Osteoblast (primary cell): ENCODE measurements around the gene CD200. TPM values are rescaled to one million over a fixed set of nuclear protein-coding genes. Genes with fewer than 3 reads are reported as not detected.
"Not testable (repeated sequence)": the region's sequence is repeated elsewhere in the genome, so short reads cannot be mapped to it uniquely, and the experiment has no call there.

Experiments
- DNase-seq: peaks from one replicate; pipeline ENCODE4 v3.0.0; 2011; ENCODE audit warnings: low spot score, mixed read lengths; ENCODE audit not compliant: insufficient read length; ENCODE audit errors: missing footprints
- H2AFZ ChIP-seq: 2 replicates; pipeline ENCODE4 v1.6.0; 2011; ENCODE audit warnings: mild to moderate bottlenecking, low read length
- H3K27ac ChIP-seq: 2 replicates; pipeline ENCODE4 v1.5.1; 2011; ENCODE audit warnings: mild to moderate bottlenecking, low read depth, low read length, moderate library complexity
- H3K27me3 ChIP-seq: 2 replicates; pipeline ENCODE4 v1.6.0; 2012; ENCODE audit warnings: mild to moderate bottlenecking, control low read depth, inconsistent platforms, low read length, moderate library complexity; ENCODE audit not compliant: insufficient read depth
- H3K36me3 ChIP-seq: 2 replicates; pipeline ENCODE4 v1.5.1; 2011; ENCODE audit warnings: mild to moderate bottlenecking, low read length, control low read depth, moderate library complexity; ENCODE audit not compliant: insufficient read depth
- H3K4me1 ChIP-seq: 2 replicates; pipeline ENCODE4 v1.5.1; 2011; ENCODE audit warnings: mild to moderate bottlenecking, low read length, control low read depth, moderate library complexity; ENCODE audit not compliant: insufficient read depth
- H3K4me2 ChIP-seq: 2 replicates; pipeline ENCODE4 v1.6.0; 2011; ENCODE audit warnings: mild to moderate bottlenecking, low read length; ENCODE audit not compliant: insufficient read depth
- H3K4me3 ChIP-seq: fragments of 200-600 bp; sonication (generic); 3 replicates; pipeline ENCODE4 v1.5.1; 2012; ENCODE audit warnings: mild to moderate bottlenecking, low read length, inconsistent platforms; ENCODE audit not compliant: insufficient read depth
- H3K79me2 ChIP-seq: 2 replicates; pipeline ENCODE4 v1.6.0; 2012; ENCODE audit warnings: mild to moderate bottlenecking, low read length, control low read depth, inconsistent platforms; ENCODE audit not compliant: insufficient read depth
- H3K9me3 ChIP-seq: 2 replicates; pipeline ENCODE4 v1.5.1; 2011; ENCODE audit warnings: low read depth, low read length, control low read depth
- H4K20me1 ChIP-seq: 2 replicates; pipeline ENCODE4 v1.6.0; 2012; ENCODE audit warnings: mild to moderate bottlenecking, low read length, control low read depth; ENCODE audit not compliant: insufficient read depth
- total RNA-seq: library from RNA; depleted of rRNA; stranded (reverse); fragments of >200 nt; gene quantifications from 2 replicates; pipeline ENCODE4 v1.2.3, GENCODE V29; 2012
- TF ChIP-seq, protein P1 (sequence below): IDR thresholded peaks from 2 replicates; pipeline ENCODE4 v1.5.1; 2011; ENCODE audit warnings: mild to moderate bottlenecking, low read depth, low read length, moderate library complexity; ENCODE audit errors: extremely low read depth

The CD200 gene
- total RNA-seq, 1 donor, result 3.3 TPM

DNA sequence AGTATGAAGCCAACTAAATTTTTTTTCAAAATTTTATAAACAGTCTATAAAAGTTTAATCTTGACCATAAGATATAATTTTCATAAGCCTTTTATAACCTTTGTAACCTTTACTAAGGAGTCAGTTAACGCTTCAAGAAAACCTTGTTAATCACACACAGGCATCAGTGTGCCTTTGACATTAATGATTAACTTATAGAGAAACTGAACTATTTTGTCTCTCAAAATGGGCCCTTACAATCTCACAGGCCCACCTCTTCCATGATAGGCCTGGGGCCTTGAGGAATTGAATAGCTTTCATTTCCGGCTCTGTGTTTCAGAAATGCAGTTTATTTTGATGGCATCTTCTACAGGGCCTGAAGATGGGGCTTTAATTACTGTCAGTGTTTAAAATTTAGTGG, 70.1 kb downstream of the CD200 start:
- Histone ChIP-seq H3K79me2 (no peaks in the 10 kb centered on the region), H3K4me3 (no peak overlapping the region), H4K20me1 (no peaks in the 10 kb centered on the region), H3K27ac (no peak overlapping the region), H2AFZ (no peak overlapping the region), H3K9me3 (no peaks in the 10 kb centered on the region), H3K36me3 (no peaks in the 10 kb centered on the region), H3K27me3 (no peaks in the 10 kb centered on the region), H3K4me2 (no peak overlapping the region), H3K4me1 (no peaks in the 10 kb centered on the region)
- TF ChIP-seq, protein P1, sequence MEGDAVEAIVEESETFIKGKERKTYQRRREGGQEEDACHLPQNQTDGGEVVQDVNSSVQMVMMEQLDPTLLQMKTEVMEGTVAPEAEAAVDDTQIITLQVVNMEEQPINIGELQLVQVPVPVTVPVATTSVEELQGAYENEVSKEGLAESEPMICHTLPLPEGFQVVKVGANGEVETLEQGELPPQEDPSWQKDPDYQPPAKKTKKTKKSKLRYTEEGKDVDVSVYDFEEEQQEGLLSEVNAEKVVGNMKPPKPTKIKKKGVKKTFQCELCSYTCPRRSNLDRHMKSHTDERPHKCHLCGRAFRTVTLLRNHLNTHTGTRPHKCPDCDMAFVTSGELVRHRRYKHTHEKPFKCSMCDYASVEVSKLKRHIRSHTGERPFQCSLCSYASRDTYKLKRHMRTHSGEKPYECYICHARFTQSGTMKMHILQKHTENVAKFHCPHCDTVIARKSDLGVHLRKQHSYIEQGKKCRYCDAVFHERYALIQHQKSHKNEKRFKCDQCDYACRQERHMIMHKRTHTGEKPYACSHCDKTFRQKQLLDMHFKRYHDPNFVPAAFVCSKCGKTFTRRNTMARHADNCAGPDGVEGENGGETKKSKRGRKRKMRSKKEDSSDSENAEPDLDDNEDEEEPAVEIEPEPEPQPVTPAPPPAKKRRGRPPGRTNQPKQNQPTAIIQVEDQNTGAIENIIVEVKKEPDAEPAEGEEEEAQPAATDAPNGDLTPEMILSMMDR, result no peak
- DNase-seq, result no peak

DNA sequence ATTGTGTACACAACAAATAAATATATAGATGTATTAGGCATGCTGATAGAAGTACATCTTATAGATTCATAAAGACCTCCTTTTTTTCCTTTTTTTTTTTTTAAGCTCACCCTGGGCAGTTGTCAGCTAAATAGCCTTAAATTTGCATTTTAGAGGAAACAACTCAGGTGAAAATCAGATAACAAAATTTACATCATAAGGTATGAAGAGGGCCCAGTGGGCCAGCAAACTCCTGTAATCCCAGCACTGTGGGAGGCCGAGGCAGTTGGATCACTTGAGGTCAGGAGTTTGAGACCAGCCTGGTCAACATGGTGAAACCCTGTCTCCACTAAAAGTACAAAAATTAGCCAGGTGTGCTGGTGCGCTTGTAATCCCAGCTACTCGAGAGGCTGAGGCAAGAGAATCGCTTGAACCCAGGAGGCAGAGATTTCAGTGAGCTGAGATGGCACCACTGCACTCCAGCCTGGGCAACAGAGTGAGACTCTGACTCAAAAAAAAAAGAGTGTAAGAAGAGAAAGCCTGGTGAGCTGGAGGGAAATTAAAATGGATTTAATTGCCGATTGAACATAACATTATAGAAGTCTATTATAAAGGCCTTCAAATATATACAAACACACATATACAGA, 72.1 kb downstream of the CD200 start:
- H3K36me3 ChIP-seq, H3K79me2 ChIP-seq, DNase-seq, H2AFZ ChIP-seq, H3K4me2 ChIP-seq, H3K27me3 ChIP-seq, H4K20me1 ChIP-seq, H3K4me3 ChIP-seq, H3K4me1 ChIP-seq, H3K27ac ChIP-seq, H3K9me3 ChIP-seq: not testable (repeated sequence)

DNA sequence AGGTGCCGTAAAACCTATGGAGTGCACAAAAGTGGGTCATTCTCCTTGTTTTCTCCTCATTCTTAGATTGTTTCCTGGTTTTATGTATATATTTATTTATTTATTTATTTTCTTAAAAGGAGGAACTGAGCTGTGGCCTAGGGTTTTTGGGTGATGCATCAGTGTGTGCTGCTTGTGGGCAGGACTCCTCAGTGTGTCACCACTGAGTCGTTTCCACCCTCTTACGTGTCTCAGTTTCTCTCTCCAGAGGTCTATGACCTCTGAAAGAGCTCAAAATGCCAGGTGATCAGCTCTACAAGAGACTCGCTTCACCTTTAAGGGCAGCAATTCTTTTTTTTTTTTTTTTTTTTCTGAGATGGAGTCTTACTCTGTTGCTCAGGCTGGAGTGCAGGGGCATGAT, 72.9 kb downstream of the CD200 start:
- no peak overlapping the region for H2AFZ ChIP-seq
- no peaks in the 10 kb centered on the region for H3K36me3 ChIP-seq
- DNase-seq, result no peak
- no peaks in the 10 kb centered on the region for H3K4me1 ChIP-seq
- no peaks in the 10 kb centered on the region for H3K9me3 ChIP-seq
- no peak overlapping the region for H3K4me3 ChIP-seq
- TF ChIP-seq, protein P1, result no peak
- H4K20me1 ChIP-seq, result no peaks in the 10 kb centered on the region
- no peak overlapping the region for H3K27ac ChIP-seq
- no peak overlapping the region for H3K4me2 ChIP-seq
- H3K27me3 ChIP-seq, result no peaks in the 10 kb centered on the region
- no peaks in the 10 kb centered on the region for H3K79me2 ChIP-seq

DNA sequence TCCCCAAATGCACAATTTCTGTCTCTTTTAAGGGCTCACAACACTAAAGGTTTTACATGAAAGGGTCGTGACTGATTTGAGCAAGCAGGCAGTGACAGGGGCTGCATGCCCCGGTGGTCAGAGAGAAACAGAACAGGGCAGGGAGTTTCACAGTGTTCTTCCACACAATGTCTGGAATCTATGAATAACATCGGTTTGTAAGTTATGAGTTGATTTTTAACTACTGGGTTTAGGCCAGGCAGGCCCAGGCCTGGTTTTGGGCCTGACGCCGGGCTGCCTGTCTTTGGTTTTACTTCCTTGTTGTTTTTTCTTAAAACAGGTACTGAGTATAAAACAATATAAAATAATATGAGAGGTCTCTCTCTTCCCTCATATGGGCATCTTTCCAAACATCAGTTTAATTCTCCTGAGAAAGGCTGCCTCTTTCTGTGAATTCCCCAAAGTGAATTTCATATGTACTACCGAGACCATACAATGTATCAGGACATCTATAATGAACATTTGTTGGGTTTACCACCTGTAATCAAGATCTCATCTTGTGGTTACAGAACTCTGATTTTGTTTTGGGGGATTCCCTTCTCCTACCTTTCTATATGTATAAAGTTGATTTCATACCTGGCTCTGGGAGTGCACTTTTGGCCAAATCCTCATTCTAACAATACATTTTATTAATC, 74.4 kb downstream of the CD200 start:
- DNase-seq, result no peak

More for the DNA sequence above, 74.4 kb downstream of the CD200 start:
- Histone ChIP-seq H4K20me1 (no peaks in the 10 kb centered on the region), H3K9me3 (no peaks in the 10 kb centered on the region), H3K27ac (no peak overlapping the region), H3K4me3 (no peak overlapping the region), H3K79me2 (no peaks in the 10 kb centered on the region), H3K27me3 (no peaks in the 10 kb centered on the region), H3K36me3 (no peaks in the 10 kb centered on the region), H3K4me1 (no peaks in the 10 kb centered on the region), H2AFZ (peak overlapping the region; percentile 77), H3K4me2 (no peak overlapping the region)
- TF ChIP-seq, protein P1, result no peak
